HepG2 (cell line): ENCODE results near the gene SKIDA1. TPM values are rescaled to one million over a fixed set of nuclear protein-coding genes. Genes with fewer than 3 reads are reported as not detected.

ENCODE experiments used
- AHDC1 ChIP-seq: sonication (generic); formaldehyde crosslinking; IDR thresholded peaks from 2 replicates; pipeline ENCODE4 v1.5.1; 2020; ENCODE audit warnings: mild to moderate bottlenecking, missing genetic modification reagents, borderline replicate concordance
- ATF7-NPFF ChIP-seq: sonication (generic); formaldehyde crosslinking; IDR thresholded peaks from 2 replicates; pipeline ENCODE4 v1.8.1; 2023; ENCODE audit warnings: mild to moderate bottlenecking, low read depth, missing genetic modification reagents, moderate library complexity
- CREB1 ChIP-seq, 2 experiments: fragments of 450-650 bp in 1 of 2; IDR thresholded peaks; 2 replicates each; pipeline ENCODE4 v1.6.1; 2016 to 2017; ENCODE audit warnings: control low read depth in 1 of 2, mild to moderate bottlenecking in 1 of 2, missing compliant biosample characterization in 1 of 2, missing genetic modification characterization in 1 of 2
- EED ChIP-seq: sonication (generic); formaldehyde crosslinking; IDR thresholded peaks from 2 replicates; pipeline ENCODE4 v1.5.0; 2020; ENCODE audit warnings: mild to moderate bottlenecking, missing genetic modification reagents
- HHEX ChIP-seq: IDR thresholded peaks from 2 replicates; pipeline ENCODE4 v1.6.1; 2016; ENCODE audit warnings: control low read depth
- THAP9 ChIP-seq: sonication (generic); formaldehyde crosslinking; IDR thresholded peaks from 2 replicates; pipeline ENCODE4; 2020; ENCODE audit warnings: missing genetic modification reagents, mild to moderate bottlenecking, borderline replicate concordance
- THRA ChIP-seq: sonication (generic); formaldehyde crosslinking; IDR thresholded peaks from 2 replicates; pipeline ENCODE4 v1.4.0; 2020; ENCODE audit warnings: missing genetic modification reagents, borderline replicate concordance
- ZNF12 ChIP-seq: sonication (generic); formaldehyde crosslinking; IDR thresholded peaks from 2 replicates; pipeline ENCODE4 v1.5.0; 2020; ENCODE audit warnings: missing genetic modification reagents
- ZNF121 ChIP-seq: sonication (generic); formaldehyde crosslinking; IDR thresholded peaks from 2 replicates; pipeline ENCODE4 v1.5.0; 2020; ENCODE audit warnings: mild to moderate bottlenecking, missing genetic modification reagents
- ZNF205 ChIP-seq: IDR thresholded peaks from 2 replicates; pipeline ENCODE4 v1.6.1; 2018; ENCODE audit warnings: missing biosample characterization, missing genetic modification reagents
- ZNF33A ChIP-seq: sonication (generic); formaldehyde crosslinking; IDR thresholded peaks from 2 replicates; pipeline ENCODE4 v1.5.1; 2020; ENCODE audit warnings: missing genetic modification reagents, mild to moderate bottlenecking, moderate library complexity, borderline replicate concordance
- ZNF441 ChIP-seq: sonication (generic); formaldehyde crosslinking; IDR thresholded peaks from 2 replicates; pipeline ENCODE4 v1.7.0; 2021; ENCODE audit warnings: missing genetic modification reagents, borderline replicate concordance
- ZNF562 ChIP-seq: sonication (generic); formaldehyde crosslinking; IDR thresholded peaks from 2 replicates; pipeline ENCODE4 v1.8.0; 2022; ENCODE audit warnings: missing genetic modification reagents, borderline replicate concordance
- ZNF580 ChIP-seq: IDR thresholded peaks from 2 replicates; pipeline ENCODE4 v1.6.1; 2016; ENCODE audit warnings: low read depth, borderline replicate concordance
- ZNF670 ChIP-seq: sonication (generic); formaldehyde crosslinking; IDR thresholded peaks from 2 replicates; pipeline ENCODE4 v1.8.0; 2022; ENCODE audit warnings: mild to moderate bottlenecking, missing genetic modification reagents, borderline replicate concordance
- ZNF777 ChIP-seq: sonication (generic); formaldehyde crosslinking; IDR thresholded peaks from 2 replicates; pipeline ENCODE4 v1.4.0; 2020; ENCODE audit warnings: missing genetic modification reagents
- ZNF816 ChIP-seq: sonication (generic); formaldehyde crosslinking; IDR thresholded peaks from 2 replicates; pipeline ENCODE4 v1.8.0; 2022; ENCODE audit warnings: missing genetic modification reagents, mild to moderate bottlenecking, borderline replicate concordance
- ZNF83 ChIP-seq: sonication (generic); formaldehyde crosslinking; IDR thresholded peaks from 2 replicates; pipeline ENCODE4 v1.4.0; 2020; ENCODE audit warnings: missing genetic modification reagents, mild to moderate bottlenecking, borderline replicate concordance
- polyA plus RNA-seq, 8 experiments: library from polyadenylated mRNA; depleted of rRNA in 3 of 8; stranded (reverse) in 7 of 8; unstranded in 1 of 8; fragments of >200 nt; fragmentation: Illumina TruSeq in 4 of 8; extraction: Trizol in 4 of 8; gene quantifications; 2 replicates each; pipeline versions ENCODE4 v1.2.1 to v1.2.3, GENCODE V29; 2011 to 2016; ENCODE audit warnings: low read depth in 4 of 8, missing spikeins in 1 of 8, mixed read lengths in 1 of 8; ENCODE audit not compliant: insufficient read depth in 1 of 8
- total RNA-seq, 5 experiments: library from RNA; depleted of rRNA; stranded (reverse); fragments of >200 nt; fragmentation: Illumina TruSeq; extraction: Trizol; gene quantifications; 2 replicates each; pipeline ENCODE4 v1.2.3, GENCODE V29; 2016; ENCODE audit warnings: low read depth in 1 of 5

SKIDA1 gene
- total and polyA plus RNA-seq, 2 of the 13 experiments (the other 11 are each of a cell fraction or from before 2014, with no cell fraction given): 0.73 to 1.5 TPM

GRCh38 chr10:21494191-21495001, 31.1 kb downstream of the SKIDA1 start (continued):
- no peak for TF ChIP-seq ZNF121 (CRISPR knock-in tag)
- TF ChIP-seq AHDC1 (CRISPR knock-in tag): no peak; the same call in 1 of the 2 replicates
- no peak for TF ChIP-seq ZNF562 (CRISPR knock-in tag)
- no peak for TF ChIP-seq HHEX (CRISPR knock-in tag)
- TF ChIP-seq ZNF83 (CRISPR knock-in tag): peak; percentile 89
- TF ChIP-seq CREB1 (IDR thresholded peaks at IDR 0.05): no peak
- no peak for TF ChIP-seq CREB1 (CRISPR knock-in tag; IDR thresholded peaks at IDR 0.05)
- TF ChIP-seq THRA (CRISPR knock-in tag): peak; percentile 39; the same call in 1 of the 2 replicates
- TF ChIP-seq ZNF205: peak; percentile 61
- 0 out of 2 replicates have a peak, but pooled peaks have one; percentile 49 for TF ChIP-seq ATF7-NPFF (CRISPR knock-in tag)
- peak; percentile 45; the same call in 1 of the 2 replicates for TF ChIP-seq ZNF33A (CRISPR knock-in tag)
- peak; percentile 69; the same call in 1 of the 2 replicates for TF ChIP-seq ZNF580
- TF ChIP-seq ZNF670 (CRISPR knock-in tag): 0 out of 2 replicates have a peak, but pooled peaks have one; percentile 63
- peak; percentile 44 for TF ChIP-seq ZNF777
- TF ChIP-seq ZNF12 (CRISPR knock-in tag): 0 out of 2 replicates have a peak, but pooled peaks have one; percentile 17
- TF ChIP-seq ZNF441 (CRISPR knock-in tag): no peak; the same call in 1 of the 2 replicates
- TF ChIP-seq ZNF816 (CRISPR knock-in tag): no peak
- peak; percentile 66; the same call in 1 of the 2 replicates for TF ChIP-seq THAP9 (CRISPR knock-in tag)
- TF ChIP-seq EED (CRISPR knock-in tag): no peak
